Measurements from ENCODE around the gene PARG.
"Not testable (repeated sequence)": the region's sequence is repeated elsewhere in the genome, so short reads cannot be mapped to it uniquely, and the experiment has no call there.

DNA sequence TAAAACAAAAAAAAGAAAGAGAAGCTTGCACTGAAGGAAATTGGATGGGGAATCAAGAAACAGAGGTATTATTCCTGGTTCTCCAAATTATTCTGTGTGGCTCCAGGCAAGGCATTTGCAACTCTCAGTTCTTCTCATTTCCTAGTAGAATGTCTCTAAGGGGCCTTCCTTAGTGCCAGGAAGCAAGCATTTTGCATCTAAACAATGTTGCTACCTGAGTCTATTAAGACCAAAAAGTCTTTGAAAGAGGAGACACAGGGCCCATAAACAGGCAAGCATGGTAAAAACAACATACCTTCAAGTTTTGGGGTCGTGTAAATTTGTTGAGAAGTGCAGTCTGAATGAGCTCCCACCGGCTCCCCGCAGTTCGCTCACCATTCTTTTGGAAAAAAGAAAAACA lies 19.8 kb downstream of the PARG start:
- TF ChIP-seq, protein P1, sequence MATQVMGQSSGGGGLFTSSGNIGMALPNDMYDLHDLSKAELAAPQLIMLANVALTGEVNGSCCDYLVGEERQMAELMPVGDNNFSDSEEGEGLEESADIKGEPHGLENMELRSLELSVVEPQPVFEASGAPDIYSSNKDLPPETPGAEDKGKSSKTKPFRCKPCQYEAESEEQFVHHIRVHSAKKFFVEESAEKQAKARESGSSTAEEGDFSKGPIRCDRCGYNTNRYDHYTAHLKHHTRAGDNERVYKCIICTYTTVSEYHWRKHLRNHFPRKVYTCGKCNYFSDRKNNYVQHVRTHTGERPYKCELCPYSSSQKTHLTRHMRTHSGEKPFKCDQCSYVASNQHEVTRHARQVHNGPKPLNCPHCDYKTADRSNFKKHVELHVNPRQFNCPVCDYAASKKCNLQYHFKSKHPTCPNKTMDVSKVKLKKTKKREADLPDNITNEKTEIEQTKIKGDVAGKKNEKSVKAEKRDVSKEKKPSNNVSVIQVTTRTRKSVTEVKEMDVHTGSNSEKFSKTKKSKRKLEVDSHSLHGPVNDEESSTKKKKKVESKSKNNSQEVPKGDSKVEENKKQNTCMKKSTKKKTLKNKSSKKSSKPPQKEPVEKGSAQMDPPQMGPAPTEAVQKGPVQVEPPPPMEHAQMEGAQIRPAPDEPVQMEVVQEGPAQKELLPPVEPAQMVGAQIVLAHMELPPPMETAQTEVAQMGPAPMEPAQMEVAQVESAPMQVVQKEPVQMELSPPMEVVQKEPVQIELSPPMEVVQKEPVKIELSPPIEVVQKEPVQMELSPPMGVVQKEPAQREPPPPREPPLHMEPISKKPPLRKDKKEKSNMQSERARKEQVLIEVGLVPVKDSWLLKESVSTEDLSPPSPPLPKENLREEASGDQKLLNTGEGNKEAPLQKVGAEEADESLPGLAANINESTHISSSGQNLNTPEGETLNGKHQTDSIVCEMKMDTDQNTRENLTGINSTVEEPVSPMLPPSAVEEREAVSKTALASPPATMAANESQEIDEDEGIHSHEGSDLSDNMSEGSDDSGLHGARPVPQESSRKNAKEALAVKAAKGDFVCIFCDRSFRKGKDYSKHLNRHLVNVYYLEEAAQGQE (IDR thresholded peaks at IDR 0.05; ENCODE audit: low read depth, low read length), result not testable (repeated sequence)
- TF ChIP-seq CHD2 (IDR thresholded peaks at IDR 0.05; ENCODE audit: low read length, partially characterized antibody); JUND (IDR thresholded peaks at IDR 0.05); TAF1 (IDR thresholded peaks at IDR 0.05; ENCODE audit: borderline replicate concordance, low read depth, low read length); YY1 (IDR thresholded peaks at IDR 0.05; ENCODE audit: low read depth); RAD21 (IDR thresholded peaks at IDR 0.05; ENCODE audit: low read length); SMC3 (IDR thresholded peaks at IDR 0.05; ENCODE audit: low read depth, low read length); POLR2AphosphoS5 (IDR thresholded peaks at IDR 0.05; ENCODE audit: low read depth, low read length); FOSL2 (IDR thresholded peaks at IDR 0.05; ENCODE audit: borderline replicate concordance, low read depth): not testable (repeated sequence)
- TF ChIP-seq, protein P2, sequence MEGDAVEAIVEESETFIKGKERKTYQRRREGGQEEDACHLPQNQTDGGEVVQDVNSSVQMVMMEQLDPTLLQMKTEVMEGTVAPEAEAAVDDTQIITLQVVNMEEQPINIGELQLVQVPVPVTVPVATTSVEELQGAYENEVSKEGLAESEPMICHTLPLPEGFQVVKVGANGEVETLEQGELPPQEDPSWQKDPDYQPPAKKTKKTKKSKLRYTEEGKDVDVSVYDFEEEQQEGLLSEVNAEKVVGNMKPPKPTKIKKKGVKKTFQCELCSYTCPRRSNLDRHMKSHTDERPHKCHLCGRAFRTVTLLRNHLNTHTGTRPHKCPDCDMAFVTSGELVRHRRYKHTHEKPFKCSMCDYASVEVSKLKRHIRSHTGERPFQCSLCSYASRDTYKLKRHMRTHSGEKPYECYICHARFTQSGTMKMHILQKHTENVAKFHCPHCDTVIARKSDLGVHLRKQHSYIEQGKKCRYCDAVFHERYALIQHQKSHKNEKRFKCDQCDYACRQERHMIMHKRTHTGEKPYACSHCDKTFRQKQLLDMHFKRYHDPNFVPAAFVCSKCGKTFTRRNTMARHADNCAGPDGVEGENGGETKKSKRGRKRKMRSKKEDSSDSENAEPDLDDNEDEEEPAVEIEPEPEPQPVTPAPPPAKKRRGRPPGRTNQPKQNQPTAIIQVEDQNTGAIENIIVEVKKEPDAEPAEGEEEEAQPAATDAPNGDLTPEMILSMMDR (IDR thresholded peaks at IDR 0.05), result not testable (repeated sequence)
- TF ChIP-seq, protein P3, sequence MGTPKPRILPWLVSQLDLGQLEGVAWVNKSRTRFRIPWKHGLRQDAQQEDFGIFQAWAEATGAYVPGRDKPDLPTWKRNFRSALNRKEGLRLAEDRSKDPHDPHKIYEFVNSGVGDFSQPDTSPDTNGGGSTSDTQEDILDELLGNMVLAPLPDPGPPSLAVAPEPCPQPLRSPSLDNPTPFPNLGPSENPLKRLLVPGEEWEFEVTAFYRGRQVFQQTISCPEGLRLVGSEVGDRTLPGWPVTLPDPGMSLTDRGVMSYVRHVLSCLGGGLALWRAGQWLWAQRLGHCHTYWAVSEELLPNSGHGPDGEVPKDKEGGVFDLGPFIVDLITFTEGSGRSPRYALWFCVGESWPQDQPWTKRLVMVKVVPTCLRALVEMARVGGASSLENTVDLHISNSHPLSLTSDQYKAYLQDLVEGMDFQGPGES (IDR thresholded peaks at IDR 0.05; ENCODE audit: low read depth, low read length), result not testable (repeated sequence)
- TF ChIP-seq, protein P4, sequence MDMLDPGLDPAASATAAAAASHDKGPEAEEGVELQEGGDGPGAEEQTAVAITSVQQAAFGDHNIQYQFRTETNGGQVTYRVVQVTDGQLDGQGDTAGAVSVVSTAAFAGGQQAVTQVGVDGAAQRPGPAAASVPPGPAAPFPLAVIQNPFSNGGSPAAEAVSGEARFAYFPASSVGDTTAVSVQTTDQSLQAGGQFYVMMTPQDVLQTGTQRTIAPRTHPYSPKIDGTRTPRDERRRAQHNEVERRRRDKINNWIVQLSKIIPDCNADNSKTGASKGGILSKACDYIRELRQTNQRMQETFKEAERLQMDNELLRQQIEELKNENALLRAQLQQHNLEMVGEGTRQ (IDR thresholded peaks at IDR 0.05; ENCODE audit: borderline replicate concordance, low read depth, low read length), result not testable (repeated sequence)

All from SK-N-SH (cell line).